Measurements from ENCODE around the gene ACTC1. TPM values are rescaled to one million over a fixed set of nuclear protein-coding genes. Genes with fewer than 3 reads are reported as not detected.
A peak's percentile ranks its signal among the peaks of the same experiment; 100 is the strongest.

ACTC1 gene
- 4.2 TPM for total RNA-seq (ENCODE audit: unreplicated experiment)
- long read RNA-seq, partial matches to known transcripts = 0 of 3 reads
- long read RNA-seq, other reads (novel, unspliced or antisense) = 0 of 3 reads

- Mint-ChIP-seq H3K4me3 (ENCODE audit: unreplicated experiment) (no peak within 1 kb of the TSS), H3K36me3 (ENCODE audit: low read depth, unreplicated experiment) (peaks cover 4% of the 10 kb centered on the region), H3K9me3 (ENCODE audit: unreplicated experiment) (no peaks in the 10 kb centered on the region), H3K27ac (ENCODE audit: unreplicated experiment) (no peak within 1 kb of the TSS), H3K27me3 (ENCODE audit: unreplicated experiment) (peaks cover 7% of the 10 kb centered on the region), H3K4me1 (ENCODE audit: unreplicated experiment) (no peaks in the 10 kb centered on the region)
- DNase-seq (ENCODE audit: low spot score) = peak; percentile 66
- TF ChIP-seq, protein P1, sequence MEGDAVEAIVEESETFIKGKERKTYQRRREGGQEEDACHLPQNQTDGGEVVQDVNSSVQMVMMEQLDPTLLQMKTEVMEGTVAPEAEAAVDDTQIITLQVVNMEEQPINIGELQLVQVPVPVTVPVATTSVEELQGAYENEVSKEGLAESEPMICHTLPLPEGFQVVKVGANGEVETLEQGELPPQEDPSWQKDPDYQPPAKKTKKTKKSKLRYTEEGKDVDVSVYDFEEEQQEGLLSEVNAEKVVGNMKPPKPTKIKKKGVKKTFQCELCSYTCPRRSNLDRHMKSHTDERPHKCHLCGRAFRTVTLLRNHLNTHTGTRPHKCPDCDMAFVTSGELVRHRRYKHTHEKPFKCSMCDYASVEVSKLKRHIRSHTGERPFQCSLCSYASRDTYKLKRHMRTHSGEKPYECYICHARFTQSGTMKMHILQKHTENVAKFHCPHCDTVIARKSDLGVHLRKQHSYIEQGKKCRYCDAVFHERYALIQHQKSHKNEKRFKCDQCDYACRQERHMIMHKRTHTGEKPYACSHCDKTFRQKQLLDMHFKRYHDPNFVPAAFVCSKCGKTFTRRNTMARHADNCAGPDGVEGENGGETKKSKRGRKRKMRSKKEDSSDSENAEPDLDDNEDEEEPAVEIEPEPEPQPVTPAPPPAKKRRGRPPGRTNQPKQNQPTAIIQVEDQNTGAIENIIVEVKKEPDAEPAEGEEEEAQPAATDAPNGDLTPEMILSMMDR (IDR thresholded peaks at IDR 0.05; ENCODE audit: unreplicated experiment) = no peak
Measured at GRCh38 chr15:34795267-34796081, at the start of gene ACTC1. Gene ACTC1, minus strand, starts transcription at chr15:34795549. Its CDS starts 741 bp downstream, at chr15:34794808.

DNA sequence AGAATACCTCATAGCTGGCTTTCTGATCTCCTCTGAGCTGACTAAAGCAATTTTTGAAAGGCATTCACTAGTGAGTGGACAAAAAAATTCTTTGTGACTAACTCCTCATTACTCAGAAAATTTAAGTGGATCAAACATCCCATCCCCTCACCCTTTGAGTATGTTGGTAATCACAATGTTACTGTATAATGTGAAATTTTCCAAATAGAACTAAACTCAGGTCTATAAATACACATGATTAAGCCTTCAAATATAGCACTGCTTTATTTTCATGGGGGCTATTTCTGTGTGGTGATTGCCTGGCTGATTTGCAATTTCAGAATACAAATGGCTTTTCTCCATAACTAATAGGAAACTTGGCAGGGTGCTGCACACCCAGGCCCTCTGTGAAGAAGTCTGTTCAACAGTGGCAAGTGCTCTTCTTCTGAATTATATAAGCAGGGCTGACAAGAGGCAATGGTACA lies 45.9 kb upstream of the ACTC1 start:
- Mint-ChIP-seq H3K9me3 (ENCODE audit: unreplicated experiment) (no peaks in the 10 kb centered on the region), H3K27me3 (ENCODE audit: unreplicated experiment) (no peaks in the 10 kb centered on the region), H3K36me3 (ENCODE audit: low read depth, unreplicated experiment) (no peaks in the 10 kb centered on the region), H3K27ac (ENCODE audit: unreplicated experiment) (no peak overlapping the region), H3K4me3 (ENCODE audit: unreplicated experiment) (no peak overlapping the region), H3K4me1 (ENCODE audit: unreplicated experiment) (no peaks in the 10 kb centered on the region)
- no peak for DNase-seq (ENCODE audit: low spot score)
- TF ChIP-seq, protein P1 (IDR thresholded peaks at IDR 0.05; ENCODE audit: unreplicated experiment) = no peak

- H3K27ac Mint-ChIP-seq (ENCODE audit: unreplicated experiment) = no peak overlapping the region
- H3K9me3 Mint-ChIP-seq (ENCODE audit: unreplicated experiment) = no peaks in the 10 kb centered on the region
- no peaks in the 10 kb centered on the region for H3K36me3 Mint-ChIP-seq (ENCODE audit: low read depth, unreplicated experiment)
- TF ChIP-seq, protein P1 (IDR thresholded peaks at IDR 0.05; ENCODE audit: unreplicated experiment) = no peak
- no peak for DNase-seq (ENCODE audit: low spot score)
- no peaks in the 10 kb centered on the region for H3K27me3 Mint-ChIP-seq (ENCODE audit: unreplicated experiment)
- H3K4me1 Mint-ChIP-seq (ENCODE audit: unreplicated experiment) = no peaks in the 10 kb centered on the region
- no peak overlapping the region for H3K4me3 Mint-ChIP-seq (ENCODE audit: unreplicated experiment)
Measured at GRCh38 chr15:34838282-34838681, 42.9 kb upstream of the ACTC1 start.

DNA sequence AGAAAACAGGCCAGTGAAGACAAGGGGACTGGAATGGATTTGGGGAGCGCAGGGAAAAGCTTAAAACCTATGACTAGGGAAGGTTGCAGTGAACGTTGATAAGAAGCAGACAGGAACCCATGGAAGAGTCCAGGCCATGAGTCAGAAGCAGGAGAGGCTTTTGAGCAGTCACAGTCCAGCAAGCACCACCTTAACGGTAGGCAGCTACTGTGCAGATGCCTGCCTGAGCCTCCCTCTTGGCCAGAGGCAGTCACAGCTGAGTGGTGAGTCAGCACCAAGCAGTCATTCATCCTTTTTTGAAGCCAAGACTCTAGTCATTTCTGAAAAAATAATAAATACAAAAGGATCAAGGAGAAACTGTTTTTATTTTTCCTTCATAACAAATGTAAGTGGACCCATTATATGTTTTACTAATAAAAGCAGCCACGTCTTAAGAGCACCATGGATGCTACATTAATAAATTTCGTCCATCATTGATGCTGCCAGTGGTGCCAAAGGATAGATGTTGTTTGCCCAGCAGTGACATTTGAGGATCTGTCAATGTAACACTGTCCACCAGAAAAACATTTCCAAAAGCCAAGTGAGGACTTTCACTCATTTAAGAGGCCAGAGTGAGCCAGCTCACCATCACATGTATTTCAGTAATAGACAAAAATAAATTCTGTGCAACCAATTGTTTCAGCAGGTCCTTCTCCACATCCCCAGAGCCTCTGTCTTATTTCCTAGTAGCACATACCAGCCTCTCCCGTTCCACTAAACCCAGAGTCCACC lies 42.1 kb upstream of the ACTC1 start:
- Mint-ChIP-seq H3K4me3 (ENCODE audit: unreplicated experiment) (no peak overlapping the region), H3K27ac (ENCODE audit: unreplicated experiment) (no peak overlapping the region), H3K27me3 (ENCODE audit: unreplicated experiment) (no peaks in the 10 kb centered on the region), H3K4me1 (ENCODE audit: unreplicated experiment) (no peaks in the 10 kb centered on the region), H3K9me3 (ENCODE audit: unreplicated experiment) (no peaks in the 10 kb centered on the region), H3K36me3 (ENCODE audit: low read depth, unreplicated experiment) (no peaks in the 10 kb centered on the region)
- TF ChIP-seq, protein P1 (IDR thresholded peaks at IDR 0.05; ENCODE audit: unreplicated experiment) = no peak
- no peak for DNase-seq (ENCODE audit: low spot score)

Data from endothelial cell (in vitro differentiated cells).